Keratinocyte (primary cell): Measurements from ENCODE around the gene CLIP4. TPM values are rescaled to one million over a fixed set of nuclear protein-coding genes. Genes with fewer than 3 reads are reported as not detected.

Experiments
- DNase-seq: peaks from one replicate; pipeline ENCODE4 v3.0.0-alpha.2; 2011; ENCODE audit warnings: low read depth, missing footprints, low spot score
- FAIRE-seq: peaks from 2 replicates; lab custom pipeline; 2011; peaks lifted over from hg19 to GRCh38; lab: Jason Lieb, UNC
- H2AFZ ChIP-seq: 2 replicates; pipeline ENCODE4 v1.6.0; 2012; ENCODE audit warnings: low read length, control low read depth, inconsistent platforms; ENCODE audit not compliant: control insufficient read depth
- H3K27ac ChIP-seq: 2 replicates; pipeline ENCODE4 v1.5.1; 2011; ENCODE audit warnings: low read length; ENCODE audit not compliant: control insufficient read depth, insufficient read depth
- H3K27me3 ChIP-seq: 3 replicates; pipeline ENCODE4 v1.6.0; 2011; ENCODE audit warnings: low read length; ENCODE audit not compliant: control insufficient read depth, insufficient read depth; ENCODE audit errors: extremely low read depth
- H3K36me3 ChIP-seq, 2 experiments: 2 replicates in 1 of 2; 3 replicates in 1 of 2; pipeline ENCODE4 v1.5.1; 2011; ENCODE audit warnings: low read length in 2 of 2, mild to moderate bottlenecking in 1 of 2; ENCODE audit not compliant: control insufficient read depth in 2 of 2, insufficient read depth in 2 of 2; ENCODE audit errors: extremely low read depth in 1 of 2
- H3K4me1 ChIP-seq: 3 replicates; pipeline ENCODE4 v1.5.1; 2011; ENCODE audit warnings: low read length; ENCODE audit not compliant: control insufficient read depth, insufficient read depth; ENCODE audit errors: extremely low read depth
- H3K4me2 ChIP-seq: 3 replicates; pipeline ENCODE4 v1.6.0; 2011; ENCODE audit warnings: low read depth, low read length; ENCODE audit not compliant: control insufficient read depth, insufficient read depth; ENCODE audit errors: extremely low read depth
- H3K4me3 ChIP-seq, 3 experiments: fragments of 200-600 bp in 1 of 3; sonication (generic) in 1 of 3; 2 replicates in 2 of 3; 3 replicates in 1 of 3; pipeline ENCODE4 v1.5.1; 2011 to 2016; ENCODE audit warnings: low read length in 3 of 3, mild to moderate bottlenecking in 3 of 3, control low read depth in 2 of 3, inconsistent platforms in 1 of 3, low read depth in 1 of 3, mixed read lengths in 1 of 3, mixed run types in 1 of 3, moderate library complexity in 1 of 3; ENCODE audit not compliant: control insufficient read depth in 2 of 3, insufficient read depth in 2 of 3; ENCODE audit errors: extremely low read depth in 1 of 3
- H3K79me2 ChIP-seq: 2 replicates; pipeline ENCODE4 v1.6.0; 2012; ENCODE audit warnings: low read length; ENCODE audit not compliant: control insufficient read depth, insufficient read depth
- H3K9ac ChIP-seq: 3 replicates; pipeline ENCODE4 v1.6.0; 2011; ENCODE audit warnings: low read length; ENCODE audit not compliant: control insufficient read depth, insufficient read depth; ENCODE audit errors: extremely low read depth
- H3K9me1 ChIP-seq: 3 replicates; pipeline ENCODE4 v1.6.0; 2011; ENCODE audit warnings: low read length; ENCODE audit not compliant: control insufficient read depth, insufficient read depth; ENCODE audit errors: extremely low read depth
- H3K9me3 ChIP-seq: 2 replicates; pipeline ENCODE4 v1.5.1; 2012; ENCODE audit warnings: low read depth, low read length; ENCODE audit not compliant: control insufficient read depth
- H4K20me1 ChIP-seq: 3 replicates; pipeline ENCODE4 v1.6.0; 2011; ENCODE audit warnings: low read length; ENCODE audit not compliant: control insufficient read depth, insufficient read depth; ENCODE audit errors: extremely low read depth
- CTCF ChIP-seq, 3 experiments: IDR thresholded peaks in 1 of 3; conservative IDR thresholded peaks in 1 of 3; optimal IDR thresholded peaks in 1 of 3; 2 replicates in 2 of 3; 3 replicates in 1 of 3; pipeline versions ENCODE3 to v1.5.1; 2011; ENCODE audit warnings: low read length in 3 of 3, mild to moderate bottlenecking in 3 of 3, moderate library complexity in 2 of 3, control low read depth in 1 of 3, inconsistent platforms in 1 of 3; ENCODE audit not compliant: insufficient read depth in 2 of 3; ENCODE audit errors: extremely low read depth in 1 of 3
- EZH2 ChIP-seq: IDR thresholded peaks from one replicate; pipeline ENCODE4 v1.6.1; 2012; ENCODE audit warnings: inconsistent platforms, mild to moderate bottlenecking, low read length, moderate library complexity
- dilution Hi-C: fragments of 300-500 bp; cut with MboI; formaldehyde crosslinking; loops from one replicate; pipeline ENCODE4 v1.7.0; 2020; ENCODE audit warnings: low sequenced_read_pairs; ENCODE audit not compliant: extremely low pct_ligation_motif_present
- polyA plus RNA-seq, 5 experiments: library from polyadenylated mRNA; depleted of rRNA in 3 of 5; stranded (reverse) in 3 of 5; stranded (forward) in 1 of 5; unstranded in 1 of 5; fragments of >200 nt; gene quantifications; 1 replicate in 1 of 5; 2 replicates in 3 of 5; 3 replicates in 1 of 5; pipeline versions ENCODE4 v1.2.1 to v1.2.3, GENCODE V29; 2011 to 2012; ENCODE audit warnings: missing spikeins in 2 of 5, low read depth in 1 of 5, low replicate concordance in 1 of 5

CLIP4 gene
- polyA plus RNA-seq, 1 donor (not counting 4 experiments of a cell fraction or from before 2014, with no cell fraction given), result 46.6 TPM

- H3K4me1 ChIP-seq, result no peaks in the 10 kb centered on the region
- peaks cover 10 to 13% of the 10 kb centered on the region in 2 experiments for H3K36me3 ChIP-seq
- no peak overlapping the region for H2AFZ ChIP-seq
- TF ChIP-seq CTCF (optimal IDR thresholded peaks at IDR 0.05 in 1 of 3, IDR thresholded peaks at IDR 0.05 in 1 of 3, conservative IDR thresholded peaks at IDR 0.05 in 1 of 3; ENCODE audit: extremely low read depth in 1 of 3, insufficient read depth in 2 of 3, low read length in 3 of 3), result no peak
- TF ChIP-seq EZH2, result no peak
- FAIRE-seq, result no peak
- no peak overlapping the region for H3K9ac ChIP-seq
- DNase-seq, result no peak
- no peak overlapping the region for H3K27ac ChIP-seq
- H3K79me2 ChIP-seq, result no peaks in the 10 kb centered on the region
- H4K20me1 ChIP-seq, result no peaks in the 10 kb centered on the region
- no peak overlapping the region for H3K4me3 ChIP-seq
- H3K27me3 ChIP-seq, result no peaks in the 10 kb centered on the region
- no peaks in the 10 kb centered on the region for H3K9me3 ChIP-seq
- no peak overlapping the region for H3K4me2 ChIP-seq
- peaks cover 2% of the 10 kb centered on the region for H3K9me1 ChIP-seq
- dilution Hi-C loops, result no loop called here
Observed at GRCh38 chr2:29147963-29148362, 32.7 kb downstream of the CLIP4 start.

GRCh38 chr2:29154610-29155009 lies 39.4 kb downstream of the CLIP4 start:
- H3K4me3 ChIP-seq, result no peak overlapping the region
- no peaks in the 10 kb centered on the region for H3K27me3 ChIP-seq
- peaks cover 18 to 34% of the 10 kb centered on the region in 2 experiments for H3K36me3 ChIP-seq
- no peak overlapping the region for H3K4me2 ChIP-seq
- H3K27ac ChIP-seq, result no peak overlapping the region
- dilution Hi-C loops, result no loop called here
- H3K9me1 ChIP-seq, result no peaks in the 10 kb centered on the region
- FAIRE-seq (no peak), DNase-seq (no peak)
- H4K20me1 ChIP-seq, result no peaks in the 10 kb centered on the region
- TF ChIP-seq CTCF (optimal IDR thresholded peaks at IDR 0.05 in 1 of 3, IDR thresholded peaks at IDR 0.05 in 1 of 3, conservative IDR thresholded peaks at IDR 0.05 in 1 of 3; ENCODE audit: extremely low read depth in 1 of 3, insufficient read depth in 2 of 3, low read length in 3 of 3), result no peak
- TF ChIP-seq EZH2, result no peak
- no peaks in the 10 kb centered on the region for H3K4me1 ChIP-seq
- H3K9me3 ChIP-seq, result no peaks in the 10 kb centered on the region
- no peaks in the 10 kb centered on the region for H3K79me2 ChIP-seq
- H2AFZ ChIP-seq, result no peak overlapping the region
- H3K9ac ChIP-seq, result no peak overlapping the region
